Prostate gland (tissue), 2 donors: ENCODE measurements around the gene FAM131B.

Experiments used
- POLR2A ChIP-seq: fragments of 450-650 bp; IDR thresholded peaks from one replicate; pipeline ENCODE4 v1.6.1; 2016; ENCODE audit warnings: antibody characterized with exemption, mild to moderate bottlenecking
- POLR2AphosphoS5 ChIP-seq: sonication (generic); formaldehyde crosslinking; IDR thresholded peaks from one replicate; pipeline ENCODE4 v1.6.1; 2017; ENCODE audit warnings: antibody characterized with exemption
- TF ChIP-seq, protein P1 (sequence below), 4 experiments: fragments of 200-600 bp in 2 of 4; fragments of 450-650 bp in 2 of 4; sonication (generic) in 2 of 4; IDR thresholded peaks; 1 replicate in 3 of 4; 2 replicates in 1 of 4; pipeline ENCODE4 v1.5.1; 2016 to 2019; ENCODE audit warnings: antibody characterized with exemption in 4 of 4, mild to moderate bottlenecking in 2 of 4, moderate library complexity in 2 of 4

DNA sequence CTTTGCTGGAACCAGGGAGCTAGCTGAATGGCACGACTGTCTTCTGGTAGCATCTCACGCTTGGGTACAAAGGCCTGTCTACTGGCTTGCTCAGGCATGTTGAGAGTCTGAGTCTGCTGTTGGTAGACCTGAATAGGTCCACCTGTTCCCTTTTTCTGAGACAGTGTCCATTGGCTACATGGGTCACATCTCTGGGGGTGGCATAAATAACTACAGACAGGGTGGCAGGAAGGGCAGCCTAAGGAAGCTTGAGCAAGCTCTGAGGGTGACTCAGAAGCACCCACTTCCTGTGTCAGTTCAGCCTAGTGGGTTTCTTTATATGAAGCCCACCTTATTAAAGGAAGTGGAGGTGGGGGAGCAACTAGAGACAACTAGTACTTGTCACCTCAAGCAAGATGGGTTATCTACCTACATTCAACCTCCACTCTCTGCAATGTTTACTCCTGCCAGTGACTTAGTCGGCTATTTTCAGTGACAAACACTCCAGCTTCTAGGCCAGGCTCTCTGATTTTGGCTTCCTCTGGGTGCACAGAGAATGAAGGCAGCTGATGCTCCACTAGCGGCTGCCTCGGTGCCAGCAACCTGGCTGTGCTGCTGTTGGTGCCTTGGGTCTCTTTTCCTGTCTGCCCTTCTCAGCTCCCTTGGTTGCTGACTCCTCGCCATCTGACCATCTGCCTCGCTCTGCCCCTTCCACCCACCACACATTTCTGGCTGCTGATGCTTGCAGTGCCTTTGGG lies 13.0 kb upstream of the FAM131B start:
- TF ChIP-seq POLR2A (no peak), POLR2AphosphoS5 (no peak)
- TF ChIP-seq, protein P1, sequence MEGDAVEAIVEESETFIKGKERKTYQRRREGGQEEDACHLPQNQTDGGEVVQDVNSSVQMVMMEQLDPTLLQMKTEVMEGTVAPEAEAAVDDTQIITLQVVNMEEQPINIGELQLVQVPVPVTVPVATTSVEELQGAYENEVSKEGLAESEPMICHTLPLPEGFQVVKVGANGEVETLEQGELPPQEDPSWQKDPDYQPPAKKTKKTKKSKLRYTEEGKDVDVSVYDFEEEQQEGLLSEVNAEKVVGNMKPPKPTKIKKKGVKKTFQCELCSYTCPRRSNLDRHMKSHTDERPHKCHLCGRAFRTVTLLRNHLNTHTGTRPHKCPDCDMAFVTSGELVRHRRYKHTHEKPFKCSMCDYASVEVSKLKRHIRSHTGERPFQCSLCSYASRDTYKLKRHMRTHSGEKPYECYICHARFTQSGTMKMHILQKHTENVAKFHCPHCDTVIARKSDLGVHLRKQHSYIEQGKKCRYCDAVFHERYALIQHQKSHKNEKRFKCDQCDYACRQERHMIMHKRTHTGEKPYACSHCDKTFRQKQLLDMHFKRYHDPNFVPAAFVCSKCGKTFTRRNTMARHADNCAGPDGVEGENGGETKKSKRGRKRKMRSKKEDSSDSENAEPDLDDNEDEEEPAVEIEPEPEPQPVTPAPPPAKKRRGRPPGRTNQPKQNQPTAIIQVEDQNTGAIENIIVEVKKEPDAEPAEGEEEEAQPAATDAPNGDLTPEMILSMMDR (IDR thresholded peaks at IDR 0.05) = no peak
